NCI-H2107 treated with DMSO at 0.1 percent for 48 hours (cell line): ENCODE results near the gene CORO2B.
"Not testable (repeated sequence)": the region's sequence is repeated elsewhere in the genome, so short reads cannot be mapped to it uniquely, and the experiment has no call there.

Source experiments
- DNase-seq: peaks from one replicate; lab custom pipeline; 2025; ENCODE audit not compliant: unreplicated experiment; lab: John Stamatoyannopoulos, UW

Gene CORO2B

DNA sequence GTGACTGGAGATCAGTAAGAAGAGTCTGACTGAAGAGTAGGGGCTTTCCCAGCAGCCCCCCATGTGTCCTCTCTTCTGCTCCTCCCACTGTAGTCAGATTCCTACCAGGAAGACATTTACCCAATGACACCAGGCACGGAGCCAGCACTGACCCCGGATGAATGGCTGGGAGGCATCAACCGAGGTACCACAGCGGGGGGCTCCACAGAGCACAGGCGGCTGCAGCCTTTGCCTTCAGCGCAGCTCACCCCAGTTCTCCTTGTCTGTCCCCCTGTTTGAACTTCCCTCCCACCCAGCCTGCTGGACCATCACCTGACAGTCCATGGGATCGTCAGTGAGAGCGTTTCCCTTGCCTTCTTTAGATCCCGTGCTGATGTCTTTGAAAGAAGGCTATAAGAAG, 140.3 kb downstream of the CORO2B start:
- no peak for DNase-seq

DNA sequence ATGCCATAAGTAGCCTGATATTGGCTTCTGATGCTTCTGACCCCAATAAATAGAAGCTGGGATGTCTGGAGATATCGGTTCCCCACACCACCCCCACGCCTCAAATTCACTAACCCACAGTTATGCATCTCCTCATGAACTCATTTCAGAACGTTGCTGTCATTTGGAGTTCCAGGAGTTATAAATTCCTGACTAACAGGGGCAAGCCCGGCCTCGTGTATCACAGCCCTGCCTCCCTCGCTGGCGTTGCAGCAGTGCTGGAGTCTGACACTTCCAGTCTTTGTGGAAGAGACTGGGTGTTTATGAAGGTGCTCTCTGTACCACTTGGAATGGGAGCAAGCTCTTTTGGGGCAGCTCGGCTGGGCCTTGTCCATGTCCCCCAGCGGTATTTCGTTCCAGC, 140.9 kb downstream of the CORO2B start:
- no peak for DNase-seq

DNA sequence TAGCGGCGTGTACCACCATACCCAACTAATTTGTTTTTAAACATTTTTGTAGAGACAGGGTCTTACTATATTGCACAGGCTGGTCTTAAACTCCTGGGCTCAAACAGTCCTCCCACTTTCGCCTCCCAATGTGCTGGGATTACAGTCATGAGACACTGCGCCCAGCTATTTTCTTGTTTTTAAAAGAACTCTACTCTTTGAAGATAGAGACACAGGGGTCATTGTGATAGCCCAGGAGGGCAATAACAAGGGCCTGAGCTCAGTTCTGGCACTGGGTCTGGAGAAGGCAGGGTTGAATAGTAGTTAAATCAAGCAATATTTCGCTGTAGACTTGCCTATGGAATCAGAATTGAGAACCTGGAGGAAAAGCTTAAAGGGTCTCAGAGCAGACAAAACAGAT, 143.1 kb downstream of the CORO2B start:
- DNase-seq, result no peak

DNA sequence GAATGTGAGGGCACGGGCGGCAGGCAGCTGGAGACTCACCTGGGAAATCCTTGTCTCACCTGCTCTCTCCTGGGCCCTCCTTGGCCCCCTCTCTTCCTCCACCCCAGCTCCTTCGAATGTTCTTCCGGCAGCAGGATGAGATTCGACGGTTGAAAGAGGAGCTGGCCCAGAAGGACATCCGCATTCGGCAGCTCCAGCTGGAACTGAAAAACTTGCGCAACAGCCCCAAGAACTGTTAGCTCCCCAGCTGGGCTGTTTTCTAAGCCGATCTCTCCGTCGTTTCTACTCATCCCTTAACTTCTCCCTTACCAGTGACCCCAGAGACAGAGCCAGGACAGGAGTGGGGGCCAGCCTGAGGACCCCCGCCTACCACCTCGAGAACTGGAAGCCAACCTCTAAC, 146.9 kb downstream of the CORO2B start:
- no peak for DNase-seq

DNA sequence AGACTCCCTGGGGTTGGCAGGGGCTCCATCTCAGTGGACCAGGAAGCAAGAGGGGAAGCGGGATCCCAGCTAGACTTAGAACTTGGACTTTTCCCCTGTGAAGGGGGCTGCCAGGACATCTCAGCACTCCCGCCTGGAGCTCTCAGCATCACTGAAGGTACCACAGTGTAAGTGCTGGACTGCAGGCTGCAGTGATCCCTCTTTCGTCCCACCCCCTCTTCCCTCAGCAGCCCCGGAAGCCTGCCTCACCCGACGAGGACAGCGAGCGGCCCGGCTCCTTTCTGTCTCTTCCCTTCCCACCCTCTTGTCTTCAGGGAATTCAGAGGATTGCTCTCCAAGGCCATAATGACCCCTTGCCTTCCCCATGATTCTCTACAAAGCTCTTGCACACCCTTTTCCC, 147.5 kb downstream of the CORO2B start:
- no peak for DNase-seq

DNA sequence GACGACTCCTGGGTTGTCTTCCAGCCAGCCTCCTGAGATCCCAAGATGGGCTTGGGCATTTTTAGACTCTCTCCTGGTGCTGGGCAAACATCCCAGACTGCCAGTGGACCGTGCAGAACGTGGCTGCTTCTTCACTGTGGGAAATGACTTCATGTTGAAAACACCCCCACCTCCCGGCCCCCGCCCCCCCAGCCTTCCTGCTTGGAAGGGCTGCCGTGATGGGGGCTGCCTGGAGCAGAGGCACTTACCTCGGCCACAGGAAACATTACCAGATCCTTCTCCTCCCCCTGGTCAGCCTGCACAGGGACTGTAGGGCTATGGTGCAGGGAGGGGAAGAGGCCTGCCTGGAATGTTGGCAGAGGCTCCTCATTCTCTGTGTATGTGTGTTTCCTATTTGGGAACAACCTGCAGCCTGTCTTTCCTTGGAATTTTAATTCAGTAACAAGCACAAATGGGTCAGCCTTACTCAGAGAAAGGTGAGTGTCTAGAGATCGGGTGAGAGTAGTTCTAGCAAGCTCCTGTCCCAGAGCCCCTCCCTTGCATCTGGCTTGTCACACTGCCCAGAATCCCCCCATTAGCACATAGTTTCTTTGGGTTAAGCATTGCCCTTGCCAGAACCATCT, 151.1 kb downstream of the CORO2B start:
- DNase-seq, result no peak

DNA sequence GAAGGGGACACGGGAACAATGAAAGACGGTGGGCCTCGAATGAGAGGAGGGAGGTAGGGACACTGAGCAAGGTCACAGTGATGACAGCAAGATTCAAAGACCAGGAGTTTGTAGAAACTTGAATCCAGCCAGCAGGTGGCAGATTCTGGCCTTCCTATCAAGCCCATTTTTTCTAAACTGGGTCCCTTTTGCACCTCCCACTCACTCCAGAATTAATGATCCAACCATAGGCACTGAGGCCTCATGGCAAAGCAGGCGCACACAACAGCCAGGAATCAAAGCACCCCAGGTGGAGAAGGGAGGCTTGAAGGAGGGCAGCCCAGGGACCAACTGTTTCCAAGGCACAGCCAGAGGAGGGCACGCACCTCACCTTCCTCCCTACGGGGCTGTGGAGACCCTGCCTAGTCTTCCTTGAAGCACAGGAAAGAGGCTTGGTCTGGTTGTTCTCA, 151.7 kb downstream of the CORO2B start:
- DNase-seq, result no peak

DNA sequence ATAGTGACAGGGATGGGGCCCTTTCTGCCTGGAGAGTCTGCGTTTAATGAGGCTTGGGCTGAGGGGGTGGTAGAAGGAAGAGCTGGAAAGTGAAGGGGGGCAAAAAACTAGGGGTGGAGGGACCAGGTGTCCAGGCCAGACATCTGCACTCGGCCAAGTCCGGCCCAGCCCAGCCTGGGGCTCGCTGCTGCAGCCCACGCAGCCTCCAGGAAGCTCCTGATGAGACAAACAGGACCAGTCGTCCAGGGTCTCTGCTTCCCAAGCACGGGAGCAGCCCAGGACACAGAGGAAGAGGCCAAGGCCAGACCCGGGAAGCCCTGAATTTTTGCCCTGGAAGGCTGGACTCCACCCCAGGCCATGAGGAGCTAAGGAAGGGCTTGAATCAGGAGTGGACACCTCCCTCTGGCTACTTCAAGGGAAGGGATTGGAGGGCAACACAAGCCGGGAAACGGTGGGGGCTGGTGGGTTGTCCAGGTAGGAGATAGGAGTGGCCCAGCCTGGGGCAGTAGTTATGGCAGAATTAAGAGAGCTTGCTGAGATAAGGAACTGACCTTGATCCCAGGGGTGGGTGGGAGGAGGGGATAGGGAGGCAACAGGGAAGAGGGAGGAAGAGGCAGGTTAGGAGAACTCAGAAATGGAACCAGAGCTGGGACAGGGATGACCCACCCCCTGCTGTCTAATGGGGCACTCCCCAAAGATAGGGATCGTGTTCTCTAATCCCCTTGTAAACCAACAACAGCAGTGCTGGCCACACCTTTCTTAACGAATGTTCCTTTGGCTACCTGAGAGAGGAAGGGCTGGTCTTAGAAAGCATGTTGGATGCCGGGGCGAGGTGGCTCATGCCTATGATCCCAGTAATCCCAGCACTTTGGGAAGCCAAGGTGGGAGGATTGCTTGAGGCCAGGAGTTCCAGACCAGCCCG, 152.4 kb downstream of the CORO2B start:
- DNase-seq, result no peak

DNA sequence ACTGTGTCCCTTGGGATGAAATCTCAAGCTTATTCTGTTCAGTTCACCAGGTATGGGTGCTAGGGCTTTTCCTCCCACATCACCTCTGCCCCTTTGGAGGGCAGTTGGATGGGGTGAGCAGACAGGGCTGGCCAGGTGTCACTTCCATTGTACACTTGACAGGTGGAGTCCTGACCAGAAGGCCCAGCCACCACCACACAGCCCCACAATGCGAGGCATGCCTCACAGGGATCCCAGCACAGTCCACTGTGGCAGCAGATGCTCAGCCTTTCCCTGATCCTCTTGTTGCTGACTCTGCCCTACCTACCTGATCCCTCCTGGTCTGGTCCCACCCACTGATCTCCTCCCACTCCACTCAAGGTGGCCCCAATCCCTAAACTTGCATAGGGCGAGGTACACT, 153.7 kb downstream of the CORO2B start:
- no peak for DNase-seq

DNA sequence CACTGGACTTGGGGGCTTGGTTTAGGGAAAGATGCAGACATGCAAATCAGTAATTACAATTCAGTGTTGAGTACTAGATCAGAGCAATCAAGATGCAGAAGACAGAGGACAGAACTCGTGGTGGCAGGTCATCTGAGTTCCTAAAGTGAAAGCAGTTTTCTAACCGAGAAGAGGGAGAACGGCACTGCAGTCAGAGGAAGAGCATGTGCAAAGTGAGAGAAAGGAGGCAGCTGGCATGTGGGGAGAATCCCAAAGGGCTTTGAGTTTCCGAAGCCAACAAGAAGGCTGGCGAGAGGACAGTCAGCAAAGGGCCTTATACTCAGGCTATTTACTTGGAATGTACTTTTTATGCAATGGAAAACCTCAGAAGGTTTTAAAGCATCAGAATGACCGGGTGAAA, 154.9 kb downstream of the CORO2B start:
- DNase-seq, result no peak

DNA sequence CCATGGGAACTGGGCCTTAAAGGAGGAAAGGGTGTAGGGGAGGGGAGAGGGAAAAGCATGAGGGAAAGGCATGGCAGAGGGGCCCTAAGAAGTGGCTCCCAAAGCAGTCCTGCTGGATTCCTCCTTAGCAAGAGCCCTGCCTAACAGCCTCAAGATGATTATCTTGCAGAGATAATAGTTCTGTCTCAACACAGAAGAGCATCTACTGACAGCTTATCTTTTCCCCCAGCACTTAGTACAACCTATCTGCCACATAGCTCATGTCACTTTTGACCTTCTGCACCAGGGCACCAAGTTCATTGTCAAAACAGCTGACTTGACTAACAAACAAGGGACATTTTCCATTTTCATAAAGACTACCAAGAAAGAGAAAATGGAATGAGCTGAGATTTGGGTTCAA, 155.6 kb downstream of the CORO2B start:
- DNase-seq, result no peak

DNA sequence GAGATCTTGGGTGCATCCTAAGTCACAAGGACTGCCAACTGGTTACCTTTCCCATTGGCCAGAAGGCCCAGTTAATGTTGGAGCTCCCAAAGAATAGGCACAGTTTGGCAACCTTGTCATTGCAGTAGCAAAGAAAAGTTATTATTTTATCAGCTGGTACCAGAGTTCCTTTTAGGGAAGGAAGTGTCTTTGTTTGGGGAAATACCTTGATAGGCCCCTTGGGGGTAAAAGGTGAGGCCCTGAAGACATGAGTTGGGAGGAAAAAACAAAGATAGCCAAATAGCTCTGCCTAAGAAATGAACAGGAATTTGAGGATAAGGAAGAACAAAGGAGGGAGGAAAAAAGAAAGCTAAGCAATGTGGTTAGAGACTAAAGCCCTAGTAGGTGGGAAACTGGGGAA, 156.1 kb downstream of the CORO2B start:
- no peak for DNase-seq

DNA sequence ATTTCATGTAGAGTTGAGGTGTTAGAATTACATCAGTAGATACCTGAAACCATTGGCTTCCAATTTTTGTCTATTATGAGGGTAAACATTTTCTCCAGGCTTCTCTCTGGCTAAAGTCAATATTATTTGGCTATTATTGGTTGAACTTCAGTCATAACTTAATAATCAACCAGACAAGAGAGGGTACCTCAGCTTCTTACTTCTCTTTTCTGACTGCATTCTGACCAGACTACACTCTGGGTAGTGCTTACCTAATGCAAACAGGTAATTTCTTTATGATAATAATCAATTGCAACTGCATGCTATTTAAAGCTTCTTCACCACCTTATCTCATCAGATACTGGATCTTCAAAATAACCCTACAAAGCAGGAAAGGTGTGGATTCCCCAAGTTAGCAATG, 156.8 kb downstream of the CORO2B start:
- no peak for DNase-seq

DNA sequence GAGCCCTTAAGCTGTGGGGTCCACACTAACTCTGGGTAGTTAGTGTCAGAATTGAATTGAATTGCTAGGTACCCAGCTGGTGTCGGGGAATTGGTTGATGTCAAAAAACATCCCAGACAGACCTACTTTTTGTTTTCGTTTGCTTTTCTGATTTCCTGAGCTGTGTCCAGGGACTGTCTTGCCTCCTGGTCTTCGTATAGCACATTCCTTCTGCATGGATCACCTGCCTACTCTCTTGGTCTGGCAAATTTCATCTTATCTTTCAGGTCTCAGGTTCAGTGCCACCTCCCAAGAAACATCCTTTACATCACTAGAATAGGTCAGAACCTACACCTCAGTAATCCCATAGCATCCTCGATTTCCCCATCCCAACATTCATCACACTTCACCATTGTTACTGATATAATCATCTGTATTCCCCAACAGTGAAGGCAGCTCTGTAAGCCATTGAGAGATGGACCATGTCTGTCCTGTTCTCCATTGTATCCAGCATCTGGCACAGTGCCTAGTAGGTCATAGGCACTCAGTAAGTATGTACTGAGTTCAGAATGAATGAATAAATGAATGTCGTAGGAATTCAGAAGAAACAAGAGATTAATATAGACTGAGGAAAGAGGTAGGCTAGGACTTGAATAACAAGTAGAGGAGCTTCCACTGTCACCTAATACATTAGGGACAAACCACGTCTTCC, 160.7 kb downstream of the CORO2B start:
- DNase-seq, result no peak

DNA sequence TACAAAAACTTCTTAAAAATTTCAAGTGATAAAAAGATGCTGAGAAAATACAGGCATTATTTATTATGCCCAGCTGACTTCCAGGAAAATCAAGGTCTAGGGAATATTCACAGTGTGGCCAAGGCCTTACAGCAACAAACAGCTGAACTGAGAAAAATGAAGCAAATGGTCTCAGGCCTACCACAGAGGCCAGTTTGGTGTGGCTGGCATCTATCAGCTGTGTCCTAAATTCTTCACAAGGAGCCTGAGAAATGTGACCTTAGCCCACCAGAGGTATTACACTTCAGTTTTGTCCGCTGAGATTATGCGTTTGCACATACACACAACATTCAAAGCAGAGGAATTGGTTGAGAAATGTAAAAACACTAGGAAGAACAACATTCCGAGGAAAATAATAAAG, 164.5 kb downstream of the CORO2B start:
- no peak for DNase-seq

DNA sequence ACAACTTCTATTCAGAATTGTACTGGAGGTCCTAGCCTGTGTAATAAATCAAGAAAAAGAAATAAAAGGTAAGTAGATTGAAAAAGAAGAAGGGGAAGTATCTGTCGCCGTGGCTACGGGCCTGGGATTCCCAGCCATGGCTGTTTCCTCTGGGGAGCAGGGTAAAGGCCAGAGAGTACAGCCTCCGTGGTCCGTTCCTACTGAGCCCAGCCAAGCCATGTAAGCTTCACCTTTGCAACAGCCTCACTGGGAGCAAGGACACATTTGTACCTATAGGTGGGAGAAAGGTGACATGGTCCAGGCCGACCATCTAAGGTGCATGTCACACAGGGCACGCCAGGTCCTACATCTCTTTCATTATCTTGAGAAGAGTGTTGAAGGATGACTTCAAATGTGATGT, 170.6 kb downstream of the CORO2B start:
- no peak for DNase-seq

DNA sequence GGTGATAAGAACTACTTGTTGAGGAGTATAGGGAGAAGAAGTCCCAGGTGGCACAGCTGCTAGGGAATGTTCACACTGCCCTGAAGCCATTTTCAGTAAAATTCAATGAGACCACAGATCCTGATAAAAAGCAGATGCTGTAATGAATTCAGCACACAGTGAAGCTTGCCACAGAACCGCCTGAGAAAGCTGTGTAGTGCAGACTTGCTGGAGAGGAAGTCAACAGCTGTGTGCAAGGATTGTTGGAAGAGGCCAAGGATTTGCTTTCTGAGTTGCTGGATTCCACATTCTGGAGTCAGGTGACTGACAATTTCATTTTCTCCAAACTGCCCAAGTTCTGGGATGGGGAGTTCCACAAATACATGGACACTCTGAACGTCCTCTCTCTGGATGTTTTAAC, 171.0 kb downstream of the CORO2B start:
- DNase-seq, result no peak

DNA sequence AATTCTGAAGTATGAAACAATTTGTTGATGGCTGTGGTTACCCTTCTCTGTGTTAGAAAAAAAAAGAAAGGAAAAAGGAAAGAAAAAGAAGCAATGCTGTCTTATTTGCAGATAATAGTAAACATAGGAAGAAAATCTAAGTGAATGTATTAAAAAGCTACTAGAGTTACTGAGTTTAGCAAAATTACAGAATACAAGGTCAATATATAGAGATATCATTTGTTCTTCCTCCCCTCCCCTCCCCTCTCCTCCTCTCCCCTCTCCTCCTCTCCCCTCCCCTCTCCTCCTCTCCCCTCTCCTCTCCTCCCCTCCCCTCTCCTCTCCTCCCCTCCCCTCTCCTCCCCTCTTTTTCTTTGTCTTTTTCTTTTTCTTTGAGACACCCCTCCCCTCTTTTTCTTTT, 172.8 kb downstream of the CORO2B start:
- no peak for DNase-seq

DNA sequence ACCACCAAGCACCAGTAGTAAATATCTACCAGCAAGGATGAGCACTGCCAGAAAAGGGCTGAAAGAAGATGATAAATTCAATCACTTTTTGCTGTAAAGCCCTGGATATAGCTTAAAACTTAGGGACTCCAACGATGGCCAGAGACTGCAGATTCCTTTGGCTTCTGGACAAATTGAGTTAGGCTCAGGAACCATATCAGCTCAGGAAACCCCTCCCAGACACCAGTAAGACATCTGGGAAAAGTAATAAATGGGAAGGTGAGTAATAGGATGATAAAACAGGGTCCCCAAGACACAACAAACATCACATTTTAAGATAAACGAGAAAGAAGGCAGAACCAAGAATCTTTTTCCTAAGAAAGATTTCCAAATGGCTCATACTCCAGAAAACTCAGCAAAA, 176.9 kb downstream of the CORO2B start:
- DNase-seq, result no peak

DNA sequence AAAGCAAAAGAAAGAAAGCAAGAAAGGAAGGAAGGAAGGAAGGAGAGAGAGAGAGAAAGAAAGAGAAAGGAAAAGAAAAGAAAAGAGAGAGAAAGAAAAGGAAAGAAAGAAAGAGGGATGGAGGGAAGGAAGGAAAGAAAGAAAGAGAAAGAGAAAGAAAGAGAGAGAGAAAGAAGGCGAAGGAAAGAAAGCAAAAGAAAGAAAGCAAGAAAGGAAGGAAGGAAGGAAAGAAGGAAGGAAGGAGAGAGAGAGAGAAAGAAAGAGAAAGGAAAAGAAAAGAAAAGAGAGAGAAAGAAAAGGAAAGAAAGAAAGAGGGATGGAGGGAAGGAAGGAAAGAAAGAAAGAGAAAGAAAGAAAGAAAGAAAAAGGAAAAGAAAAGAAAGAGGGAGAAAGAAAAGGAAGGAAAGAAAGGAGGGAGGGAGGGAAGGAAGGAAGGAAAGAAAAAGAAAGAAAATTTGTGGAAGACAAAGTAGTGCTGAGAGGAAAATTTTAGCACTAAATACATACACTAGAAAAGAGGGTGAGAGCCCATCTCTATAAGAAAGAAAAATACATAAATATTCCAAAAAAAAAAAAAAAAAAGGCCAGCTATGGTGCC, 181.3 kb downstream of the CORO2B start:
- DNase-seq, result not testable (repeated sequence)

DNA sequence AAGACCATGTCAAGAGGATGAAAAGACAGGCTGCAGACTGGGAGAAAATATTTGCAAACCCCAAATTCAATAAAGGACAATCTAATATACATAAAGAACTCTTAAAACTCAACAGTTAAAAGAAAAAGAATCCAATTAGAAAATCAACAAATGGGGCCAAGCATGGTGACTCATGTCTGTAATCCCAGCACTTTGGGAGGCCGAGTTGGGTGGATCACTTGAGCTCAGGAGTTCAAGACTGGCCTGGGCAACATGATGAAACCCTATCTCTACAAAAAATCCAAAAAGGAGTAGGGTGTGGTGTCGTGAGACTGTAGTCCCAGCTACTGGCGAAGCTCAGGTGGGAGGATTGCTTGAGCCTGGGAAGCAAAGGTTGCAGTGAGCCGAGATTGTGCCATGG, 184.3 kb downstream of the CORO2B start:
- no peak for DNase-seq

DNA sequence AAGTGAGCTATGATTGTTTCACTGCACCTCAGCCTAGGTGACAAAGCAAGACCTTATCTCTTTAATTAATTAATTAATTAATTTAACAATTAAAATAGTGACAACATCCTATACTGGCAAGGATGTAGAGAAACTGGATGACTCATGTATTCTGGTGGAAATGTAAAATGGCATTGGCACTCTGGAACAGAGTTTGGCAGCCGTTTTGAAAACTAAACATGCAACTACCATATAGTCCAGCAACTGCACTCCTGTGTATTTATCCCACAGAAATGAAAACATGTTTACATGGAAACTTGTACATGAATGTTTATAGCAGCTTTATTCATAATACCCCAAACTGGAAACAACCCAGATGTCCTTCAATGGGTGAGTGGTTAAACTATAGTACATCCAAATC, 185.3 kb downstream of the CORO2B start:
- no peak for DNase-seq
